Renal pelvis (tissue), 4 donors: ENCODE results near the gene RALGAPA1. TPM values are rescaled to one million over a fixed set of nuclear protein-coding genes. Genes with fewer than 3 reads are reported as not detected.

ENCODE experiments used
- DNase-seq: peaks from one replicate; pipeline ENCODE4 v3.0.0-alpha.2; 2013
- polyA plus RNA-seq, 3 donors: library from polyadenylated mRNA; unstranded; fragments of 120-200 nt; gene quantifications; one replicate each; pipeline ENCODE4 v1.2.1, GENCODE V29; 2013; ENCODE audit not compliant: insufficient read length in 3 of 3

The RALGAPA1 gene
- polyA plus RNA-seq, 3 donors = 32.6 to 47.3 (median 43.3) TPM

DNA sequence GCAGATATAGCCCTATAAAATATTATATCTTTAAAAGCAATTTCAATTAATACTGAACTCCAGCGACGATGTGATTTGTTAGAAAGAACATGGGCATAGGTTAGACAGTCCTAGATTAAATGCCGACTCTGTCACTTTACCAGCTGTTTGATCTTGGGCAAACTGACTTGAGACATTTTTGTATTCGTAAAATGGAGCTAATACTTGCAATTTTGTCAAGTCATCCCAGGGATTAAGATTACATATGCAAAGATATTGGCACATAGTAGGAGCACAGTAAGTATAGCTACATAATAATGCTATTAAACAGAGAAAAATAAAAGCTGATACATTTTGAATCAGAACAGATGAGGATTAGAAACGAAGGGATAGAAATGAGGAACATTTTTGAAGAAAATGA lies 266.1 kb downstream of the RALGAPA1 start:
- DNase-seq = no peak

DNA sequence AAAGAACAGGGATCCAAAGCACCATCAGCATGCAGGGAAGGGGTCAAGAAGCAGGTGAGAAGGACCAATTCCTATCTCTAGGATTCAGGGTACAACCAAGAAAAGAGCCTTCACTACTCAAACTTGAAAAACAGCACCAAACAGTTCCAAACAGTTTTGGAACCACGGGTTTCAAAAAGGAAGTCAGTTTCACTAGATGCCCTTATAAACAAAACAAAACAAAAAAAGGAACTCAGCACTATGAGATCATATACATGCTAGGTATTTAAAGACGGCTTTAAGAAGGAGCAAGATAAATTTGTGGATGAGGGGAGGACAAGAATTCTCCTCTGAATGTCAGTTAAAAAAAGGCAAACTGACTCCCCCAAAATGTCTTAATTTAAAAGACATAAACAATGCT lies 269.1 kb downstream of the RALGAPA1 start:
- DNase-seq = no peak

GRCh38 chr14:35535483-35536112 lies 273.5 kb downstream of the RALGAPA1 start:
- DNase-seq = no peak

DNA sequence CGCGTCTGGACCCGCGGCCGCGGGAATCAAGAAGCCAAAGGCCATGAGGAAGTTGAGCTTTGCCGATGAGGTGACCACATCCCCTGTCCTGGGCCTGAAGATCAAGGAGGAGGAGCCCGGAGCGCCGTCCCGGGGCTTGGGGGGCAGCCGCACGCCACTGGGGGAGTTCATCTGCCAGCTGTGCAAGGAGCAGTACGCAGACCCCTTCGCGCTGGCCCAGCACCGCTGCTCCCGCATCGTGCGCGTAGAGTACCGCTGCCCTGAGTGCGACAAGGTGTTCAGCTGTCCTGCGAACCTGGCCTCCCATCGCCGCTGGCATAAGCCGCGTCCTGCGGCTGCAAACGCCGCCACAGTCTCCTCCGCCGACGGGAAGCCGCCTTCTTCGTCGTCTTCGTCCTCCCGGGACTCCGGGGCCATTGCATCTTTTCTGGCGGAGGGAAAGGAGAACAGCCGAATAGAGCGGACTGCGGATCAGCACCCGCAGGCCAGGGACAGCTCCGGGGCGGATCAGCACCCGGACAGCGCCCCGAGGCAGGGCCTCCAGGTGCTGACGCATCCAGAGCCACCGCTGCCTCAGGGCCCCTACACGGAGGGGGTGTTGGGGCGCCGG lies 274.1 kb downstream of the RALGAPA1 start:
- DNase-seq = peak; percentile 72

- DNase-seq = no peak
Measured at GRCh38 chr14:35534208-35534872, 274.8 kb downstream of the RALGAPA1 start.

GRCh38 chr14:35533357-35534207 lies 275.5 kb downstream of the RALGAPA1 start, which contains the start of gene INSM2:
Gene INSM2, plus strand, starts transcription at chr14:35534164. Its CDS starts 89 bp downstream, at chr14:35534253.
- DNase-seq = peak; percentile 43

GRCh38 chr14:35532783-35533356 lies 276.2 kb downstream of the RALGAPA1 start:
- DNase-seq = no peak

GRCh38 chr14:35531960-35532747 lies 276.9 kb downstream of the RALGAPA1 start:
- DNase-seq = no peak

DNA sequence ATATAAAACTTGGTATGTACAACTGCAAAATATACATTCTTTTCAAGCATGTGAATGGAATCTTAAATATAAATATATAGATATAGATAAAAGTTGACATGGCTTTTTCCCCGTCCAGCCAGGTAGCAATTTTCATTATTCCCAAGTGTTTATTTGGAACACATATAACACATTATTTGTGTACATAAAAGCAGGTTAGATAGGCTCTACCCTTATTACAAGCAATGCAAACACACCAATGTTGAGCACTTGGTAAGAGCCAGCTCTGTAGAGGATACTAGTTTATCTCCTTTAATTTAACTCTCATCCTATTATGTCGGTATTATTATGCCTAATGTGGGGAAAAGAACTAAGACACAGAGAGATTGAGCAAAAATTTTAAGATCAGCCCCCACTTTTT lies 282.1 kb downstream of the RALGAPA1 start:
- no peak for DNase-seq

- no peak for DNase-seq
Measured at GRCh38 chr14:35525695-35526094, 283.4 kb downstream of the RALGAPA1 start.

DNA sequence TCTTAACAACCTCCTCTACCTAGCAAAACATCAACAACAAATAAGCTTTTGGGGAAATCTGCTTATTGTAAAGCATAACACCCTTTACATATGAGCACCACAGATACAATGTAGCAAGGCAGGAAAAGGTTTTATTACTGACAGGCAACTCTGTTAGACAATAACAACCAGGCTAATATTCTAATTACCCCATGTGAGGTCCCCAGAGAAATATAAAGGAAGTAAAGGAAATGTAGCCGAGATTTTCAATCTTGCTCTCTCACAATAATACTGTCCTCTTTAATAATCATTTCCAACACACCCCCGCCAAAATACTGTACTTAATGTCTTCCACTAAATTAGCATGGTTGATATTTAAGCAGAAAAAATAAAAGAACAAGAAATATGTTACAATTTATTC lies 289.1 kb downstream of the RALGAPA1 start:
- DNase-seq = no peak

DNA sequence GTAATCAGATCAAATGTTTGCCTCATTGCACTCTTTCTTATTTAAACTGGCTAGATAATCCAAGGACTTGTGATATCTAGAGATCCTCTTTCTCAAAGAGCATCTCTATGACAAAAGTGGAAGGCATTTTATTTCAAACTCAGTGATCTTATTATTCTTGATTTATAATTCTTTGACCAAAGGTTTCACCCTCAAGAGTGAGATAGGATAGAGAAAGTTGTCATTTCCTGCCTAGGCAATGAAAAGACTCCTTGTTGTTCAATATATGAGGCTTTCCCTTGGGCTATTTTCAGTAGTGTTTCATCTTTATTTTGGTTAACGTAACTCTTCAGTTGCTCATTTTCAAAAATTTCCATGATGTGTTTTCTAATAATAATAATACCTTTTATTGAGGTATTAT lies 293.2 kb downstream of the RALGAPA1 start:
- DNase-seq = no peak

GRCh38 chr14:35512765-35513164 lies 296.3 kb downstream of the RALGAPA1 start:
- DNase-seq = no peak

- DNase-seq = no peak
Measured at GRCh38 chr14:35509846-35510245, 299.2 kb downstream of the RALGAPA1 start.

- DNase-seq = no peak
Measured at GRCh38 chr14:35506927-35507326, 302.2 kb downstream of the RALGAPA1 start.

GRCh38 chr14:35506461-35506860 lies 302.6 kb downstream of the RALGAPA1 start:
- no peak for DNase-seq

DNA sequence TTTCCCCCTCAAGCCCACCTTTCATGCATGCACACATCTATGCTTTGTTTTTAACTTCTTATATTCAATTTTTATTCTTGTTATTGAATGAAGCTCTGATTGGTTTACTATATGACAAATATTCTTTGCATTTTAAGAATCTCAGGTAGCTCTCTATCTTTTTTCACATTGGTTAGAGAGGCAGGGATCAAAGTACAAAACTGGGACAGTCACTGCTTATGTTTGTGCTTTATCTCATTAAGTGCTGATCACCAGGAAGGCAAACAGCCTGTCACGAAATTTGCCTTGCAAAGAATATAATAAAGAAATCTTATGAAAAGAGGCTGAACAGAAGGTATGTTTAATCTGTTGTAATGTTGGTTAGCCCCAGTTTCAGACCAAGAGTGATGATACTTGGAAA lies 304.8 kb downstream of the RALGAPA1 start:
- no peak for DNase-seq

DNA sequence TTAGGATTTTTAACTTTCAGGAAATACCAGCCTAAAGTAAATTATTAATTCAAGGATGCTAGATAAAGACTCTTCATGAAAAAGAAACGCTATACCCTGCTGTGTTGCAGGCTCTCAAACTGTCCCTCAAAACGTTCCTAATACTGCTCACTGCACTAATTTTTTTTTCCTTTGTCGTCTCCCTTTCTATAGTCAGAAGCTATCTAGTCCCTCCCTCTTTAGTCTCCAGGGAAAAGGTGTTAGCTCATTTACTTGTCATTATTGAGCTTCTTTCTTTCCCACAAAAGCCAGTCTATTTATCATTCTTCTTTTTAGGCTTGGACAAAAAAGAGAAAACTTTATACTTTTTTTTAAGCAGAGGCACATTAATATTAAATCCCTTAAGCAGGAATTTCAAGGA lies 305.4 kb downstream of the RALGAPA1 start:
- no peak for DNase-seq

DNA sequence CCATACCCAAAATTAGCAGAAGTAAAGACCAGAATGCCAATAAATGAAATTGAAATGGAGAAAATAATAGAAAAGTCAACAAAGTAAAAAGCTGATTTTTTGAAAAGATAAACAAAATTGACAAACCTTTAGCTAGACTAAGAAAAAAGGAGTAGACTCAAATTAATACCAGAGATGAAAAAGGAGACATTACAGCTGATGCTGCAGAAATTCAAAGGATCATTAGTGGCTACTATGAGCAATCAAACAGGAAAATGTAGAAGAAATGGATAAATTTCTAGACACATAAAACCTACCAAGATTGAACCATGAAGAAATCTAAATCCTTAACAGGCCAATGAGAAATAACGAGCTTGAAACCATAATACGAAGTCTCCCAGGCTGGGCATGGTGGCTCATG lies 309.9 kb downstream of the RALGAPA1 start:
- no peak for DNase-seq

DNA sequence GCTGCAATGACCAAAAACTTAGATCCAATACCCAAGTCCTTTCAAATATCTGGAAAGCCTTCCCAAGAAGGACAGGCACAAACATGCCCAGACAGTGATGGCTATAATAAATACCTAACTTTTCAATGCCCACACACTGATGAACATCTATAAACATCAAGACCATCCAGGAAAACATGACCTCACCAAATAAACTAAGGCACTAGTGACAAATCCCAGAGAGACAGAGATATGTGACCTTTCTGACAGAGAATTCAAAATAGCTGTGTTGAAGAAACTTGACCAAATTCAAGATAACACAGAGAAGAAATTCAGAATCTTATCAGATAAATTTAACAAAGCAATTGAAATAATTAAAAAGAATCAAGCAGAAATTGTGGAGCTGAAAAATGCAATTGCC lies 313.8 kb downstream of the RALGAPA1 start:
- no peak for DNase-seq

- no peak for DNase-seq
Measured at GRCh38 chr14:35492569-35493014, 316.5 kb downstream of the RALGAPA1 start.
